Activated naive CD8-positive, alpha-beta T cell treated with anti-CD3 and anti-CD28 coated beads, Interleukin-2, amount 50 U/mL, for 24 hours (primary cell): Measurements from ENCODE around the gene GLRA2.
"Not testable (repeated sequence)": the region's sequence is repeated elsewhere in the genome, so short reads cannot be mapped to it uniquely, and the experiment has no call there.

Source experiments
- ATAC-seq: fragments of 150-1000 bp; cut with Tn5 transposase; one replicate; pipeline ENCODE4 v1.10.0; 2021
- DNase-seq: peaks from one replicate; pipeline ENCODE4 v3.0.0; 2021
- H3K27ac Mint-ChIP-seq: one replicate; pipeline ENCODE4 v1.8.0; 2021; ENCODE audit warnings: mild to moderate bottlenecking, mixed read lengths
- H3K27me3 Mint-ChIP-seq: one replicate; pipeline ENCODE4 v1.8.0; 2021; ENCODE audit warnings: mixed read lengths
- H3K36me3 Mint-ChIP-seq: one replicate; pipeline ENCODE4 v1.8.0; 2021; ENCODE audit warnings: low read depth, mixed read lengths
- H3K4me1 Mint-ChIP-seq: one replicate; pipeline ENCODE4 v1.8.0; 2021; ENCODE audit warnings: mixed read lengths
- H3K4me3 Mint-ChIP-seq: one replicate; pipeline ENCODE4 v1.8.0; 2021; ENCODE audit warnings: mild to moderate bottlenecking, moderate library complexity, mixed read lengths
- H3K9me3 Mint-ChIP-seq: one replicate; pipeline ENCODE4 v1.8.0; 2021; ENCODE audit warnings: mixed read lengths

Gene GLRA2

GRCh38 chrX:14630733-14631132 is 101.4 kb downstream of the GLRA2 start:
- ATAC-seq (no peak), DNase-seq (no peak)
- Mint-ChIP-seq H3K27me3 (no peaks in the 10 kb centered on the region), H3K36me3 (no peaks in the 10 kb centered on the region), H3K9me3 (no peaks in the 10 kb centered on the region), H3K4me3 (no peak overlapping the region), H3K4me1 (no peaks in the 10 kb centered on the region), H3K27ac (no peak overlapping the region)

- Mint-ChIP-seq H3K36me3 (no peaks in the 10 kb centered on the region), H3K27ac (no peak overlapping the region), H3K4me1 (no peaks in the 10 kb centered on the region), H3K4me3 (no peak overlapping the region), H3K9me3 (no peaks in the 10 kb centered on the region), H3K27me3 (no peaks in the 10 kb centered on the region)
- ATAC-seq (no peak), DNase-seq (no peak)
These were observed 112.6 kb downstream of the GLRA2 start for GRCh38 chrX:14641681-14642655.

- ATAC-seq (no peak), DNase-seq (no peak)
- no peaks in the 10 kb centered on the region for H3K9me3 Mint-ChIP-seq
- H3K36me3 Mint-ChIP-seq = no peaks in the 10 kb centered on the region
- no peaks in the 10 kb centered on the region for H3K4me1 Mint-ChIP-seq
- H3K27ac Mint-ChIP-seq = no peak overlapping the region
- H3K4me3 Mint-ChIP-seq = no peak overlapping the region
- no peaks in the 10 kb centered on the region for H3K27me3 Mint-ChIP-seq
These were observed 131.6 kb downstream of the GLRA2 start for GRCh38 chrX:14660970-14661369.

- H3K9me3 Mint-ChIP-seq = no peaks in the 10 kb centered on the region
- peaks cover 2% of the 10 kb centered on the region for H3K27me3 Mint-ChIP-seq
- H3K4me1 Mint-ChIP-seq = peaks cover 4% of the 10 kb centered on the region
- DNase-seq (no peak), ATAC-seq (no peak)
- no peak overlapping the region for H3K27ac Mint-ChIP-seq
- no peaks in the 10 kb centered on the region for H3K36me3 Mint-ChIP-seq
- H3K4me3 Mint-ChIP-seq = no peak overlapping the region
These were observed 141.5 kb downstream of the GLRA2 start for GRCh38 chrX:14670819-14671218.

GRCh38 chrX:14672611-14673172 is 143.4 kb downstream of the GLRA2 start:
- Mint-ChIP-seq H3K4me3 (no peak overlapping the region), H3K27me3 (peaks cover 2% of the 10 kb centered on the region), H3K4me1 (peaks cover 4% of the 10 kb centered on the region), H3K27ac (no peak overlapping the region), H3K36me3 (no peaks in the 10 kb centered on the region), H3K9me3 (no peaks in the 10 kb centered on the region)
- DNase-seq (no peak), ATAC-seq (no peak)

- Mint-ChIP-seq H3K4me1 (peaks cover 4% of the 10 kb centered on the region), H3K27me3 (peaks cover 2% of the 10 kb centered on the region), H3K27ac (no peak overlapping the region), H3K4me3 (no peak overlapping the region), H3K9me3 (no peaks in the 10 kb centered on the region), H3K36me3 (no peaks in the 10 kb centered on the region)
- ATAC-seq (no peak), DNase-seq (no peak)
These were observed 143.9 kb downstream of the GLRA2 start for GRCh38 chrX:14673236-14673635.

GRCh38 chrX:14673764-14674163 is 144.4 kb downstream of the GLRA2 start:
- ATAC-seq = peak; percentile 75
- Mint-ChIP-seq H3K36me3 (no peaks in the 10 kb centered on the region), H3K27ac (no peak overlapping the region), H3K4me3 (no peak overlapping the region), H3K27me3 (peaks cover 2% of the 10 kb centered on the region), H3K4me1 (peaks cover 4% of the 10 kb centered on the region), H3K9me3 (no peaks in the 10 kb centered on the region)
- peak; percentile 4 for DNase-seq

GRCh38 chrX:14675500-14675899 is 146.2 kb downstream of the GLRA2 start:
- Mint-ChIP-seq H3K36me3 (no peaks in the 10 kb centered on the region), H3K27ac (no peak overlapping the region), H3K4me1 (peaks cover 4% of the 10 kb centered on the region), H3K9me3 (no peaks in the 10 kb centered on the region), H3K4me3 (no peak overlapping the region), H3K27me3 (peaks cover 2% of the 10 kb centered on the region)
- no peak for ATAC-seq
- DNase-seq = no peak

- no peak for DNase-seq
- peaks cover 2% of the 10 kb centered on the region for H3K27me3 Mint-ChIP-seq
- no peaks in the 10 kb centered on the region for H3K9me3 Mint-ChIP-seq
- ATAC-seq = no peak
- no peaks in the 10 kb centered on the region for H3K36me3 Mint-ChIP-seq
- H3K27ac Mint-ChIP-seq = no peak overlapping the region
- no peak overlapping the region for H3K4me3 Mint-ChIP-seq
- peaks cover 4% of the 10 kb centered on the region for H3K4me1 Mint-ChIP-seq
These were observed 147.1 kb downstream of the GLRA2 start for GRCh38 chrX:14676431-14676830.

GRCh38 chrX:14688331-14688730 is 159.0 kb downstream of the GLRA2 start:
- not testable (repeated sequence) for H3K4me1 Mint-ChIP-seq, H3K27me3 Mint-ChIP-seq, H3K36me3 Mint-ChIP-seq, H3K4me3 Mint-ChIP-seq, DNase-seq, H3K27ac Mint-ChIP-seq, H3K9me3 Mint-ChIP-seq, ATAC-seq

- Mint-ChIP-seq H3K4me1 (no peaks in the 10 kb centered on the region), H3K4me3 (no peak overlapping the region)
- no peak for ATAC-seq
These were observed 161.2 kb downstream of the GLRA2 start for GRCh38 chrX:14690553-14690952.

GRCh38 chrX:14694611-14695010 is 165.3 kb downstream of the GLRA2 start:
- H3K27me3 Mint-ChIP-seq = no peaks in the 10 kb centered on the region
- no peaks in the 10 kb centered on the region for H3K9me3 Mint-ChIP-seq
- no peak for ATAC-seq

More at GRCh38 chrX:14690553-14690952, 161.2 kb downstream of the GLRA2 start:
- H3K27ac Mint-ChIP-seq = no peak overlapping the region
- no peaks in the 10 kb centered on the region for H3K27me3 Mint-ChIP-seq
- no peaks in the 10 kb centered on the region for H3K36me3 Mint-ChIP-seq
- H3K9me3 Mint-ChIP-seq = no peaks in the 10 kb centered on the region
- no peak for DNase-seq

GRCh38 chrX:14697451-14697850 is 168.1 kb downstream of the GLRA2 start:
- H3K4me3 Mint-ChIP-seq = no peak overlapping the region
- ATAC-seq (no peak), DNase-seq (peak; percentile 9)
- no peaks in the 10 kb centered on the region for H3K4me1 Mint-ChIP-seq
- H3K27me3 Mint-ChIP-seq = no peaks in the 10 kb centered on the region
- no peaks in the 10 kb centered on the region for H3K36me3 Mint-ChIP-seq
- H3K9me3 Mint-ChIP-seq = no peaks in the 10 kb centered on the region
- H3K27ac Mint-ChIP-seq = no peak overlapping the region

More at GRCh38 chrX:14694611-14695010, 165.3 kb downstream of the GLRA2 start:
- DNase-seq = no peak
- no peak overlapping the region for H3K27ac Mint-ChIP-seq
- H3K36me3 Mint-ChIP-seq = no peaks in the 10 kb centered on the region
- no peaks in the 10 kb centered on the region for H3K4me1 Mint-ChIP-seq
- H3K4me3 Mint-ChIP-seq = no peak overlapping the region

- Mint-ChIP-seq H3K4me3 (no peak overlapping the region), H3K9me3 (no peaks in the 10 kb centered on the region), H3K27ac (no peak overlapping the region), H3K27me3 (no peaks in the 10 kb centered on the region), H3K4me1 (no peaks in the 10 kb centered on the region), H3K36me3 (no peaks in the 10 kb centered on the region)
- no peak for DNase-seq
- ATAC-seq = no peak
These were observed 169.5 kb downstream of the GLRA2 start for GRCh38 chrX:14698790-14699189.

GRCh38 chrX:14700982-14701381 is 171.6 kb downstream of the GLRA2 start:
- no peaks in the 10 kb centered on the region for H3K27me3 Mint-ChIP-seq
- DNase-seq = no peak
- no peak for ATAC-seq
- H3K36me3 Mint-ChIP-seq = no peaks in the 10 kb centered on the region
- H3K4me1 Mint-ChIP-seq = no peaks in the 10 kb centered on the region
- H3K4me3 Mint-ChIP-seq = no peak overlapping the region
- no peaks in the 10 kb centered on the region for H3K9me3 Mint-ChIP-seq
- no peak overlapping the region for H3K27ac Mint-ChIP-seq
